ENCODE data around the gene REG4. TPM values are rescaled to one million over a fixed set of nuclear protein-coding genes. Genes with fewer than 3 reads are reported as not detected.

Gene REG4
- total RNA-seq, 1 experiment from 2014 or later, result not detected

DNA sequence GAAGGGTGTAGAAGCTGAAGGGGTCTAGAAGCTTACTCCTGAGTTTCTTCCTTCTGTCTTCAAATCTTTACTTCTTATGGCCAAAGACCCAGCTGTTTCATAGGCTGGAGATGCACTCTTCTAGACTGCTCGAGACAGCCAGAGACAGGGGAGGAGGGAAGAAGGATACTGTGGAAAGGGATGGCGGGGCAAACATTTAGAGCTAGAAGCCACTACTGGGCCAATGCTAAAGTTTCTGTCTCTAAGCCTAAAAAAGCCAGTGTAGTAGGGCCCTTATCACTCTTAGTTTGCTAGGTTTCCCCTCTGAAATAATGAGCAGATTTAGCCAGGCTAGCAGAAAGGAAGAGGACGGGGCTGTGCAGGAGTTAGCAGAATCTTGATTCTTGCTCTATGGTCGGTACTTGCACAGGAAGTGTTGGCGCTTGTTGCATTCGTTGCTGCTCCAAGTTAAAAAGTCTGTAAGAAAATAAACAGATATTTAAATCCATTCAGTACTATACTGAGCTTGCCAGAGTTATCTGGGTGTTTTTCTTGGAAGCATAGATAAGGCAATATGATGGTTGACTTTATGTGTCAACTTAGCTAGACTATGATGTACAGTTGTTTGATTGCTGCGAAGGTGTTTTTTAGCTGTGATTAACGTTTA is 16.9 kb downstream of the REG4 start:
- ChIA-PET CTCF (no interaction called here), POLR2A (no interaction called here)
- H3K27ac ChIP-seq (ENCODE audit: low read length), result no peak overlapping the region
- no peak for ATAC-seq
- BruUV-seq (replicated peaks), result no TSS peak
- intact Hi-C loops (cut with micrococcal nuclease; ENCODE audit: unreplicated experiment) (no loop called here), in situ Hi-C loops (cut with HindIII; ENCODE audit: low pct_unique_long_range_greater_than_20kb, low sequenced_read_pairs) (no loop called here)
- DNase-seq (ENCODE audit: low read depth, low spot score), result no peak
- H3K4me3 ChIP-seq (ENCODE audit: low read depth in 2 of 2, low read length in 2 of 2), result no peak overlapping the region
- no peaks in the 10 kb centered on the region for H3K9me3 ChIP-seq (ENCODE audit: control insufficient read depth, insufficient read depth, low read depth, low read length)
- TF ChIP-seq, protein P1, sequence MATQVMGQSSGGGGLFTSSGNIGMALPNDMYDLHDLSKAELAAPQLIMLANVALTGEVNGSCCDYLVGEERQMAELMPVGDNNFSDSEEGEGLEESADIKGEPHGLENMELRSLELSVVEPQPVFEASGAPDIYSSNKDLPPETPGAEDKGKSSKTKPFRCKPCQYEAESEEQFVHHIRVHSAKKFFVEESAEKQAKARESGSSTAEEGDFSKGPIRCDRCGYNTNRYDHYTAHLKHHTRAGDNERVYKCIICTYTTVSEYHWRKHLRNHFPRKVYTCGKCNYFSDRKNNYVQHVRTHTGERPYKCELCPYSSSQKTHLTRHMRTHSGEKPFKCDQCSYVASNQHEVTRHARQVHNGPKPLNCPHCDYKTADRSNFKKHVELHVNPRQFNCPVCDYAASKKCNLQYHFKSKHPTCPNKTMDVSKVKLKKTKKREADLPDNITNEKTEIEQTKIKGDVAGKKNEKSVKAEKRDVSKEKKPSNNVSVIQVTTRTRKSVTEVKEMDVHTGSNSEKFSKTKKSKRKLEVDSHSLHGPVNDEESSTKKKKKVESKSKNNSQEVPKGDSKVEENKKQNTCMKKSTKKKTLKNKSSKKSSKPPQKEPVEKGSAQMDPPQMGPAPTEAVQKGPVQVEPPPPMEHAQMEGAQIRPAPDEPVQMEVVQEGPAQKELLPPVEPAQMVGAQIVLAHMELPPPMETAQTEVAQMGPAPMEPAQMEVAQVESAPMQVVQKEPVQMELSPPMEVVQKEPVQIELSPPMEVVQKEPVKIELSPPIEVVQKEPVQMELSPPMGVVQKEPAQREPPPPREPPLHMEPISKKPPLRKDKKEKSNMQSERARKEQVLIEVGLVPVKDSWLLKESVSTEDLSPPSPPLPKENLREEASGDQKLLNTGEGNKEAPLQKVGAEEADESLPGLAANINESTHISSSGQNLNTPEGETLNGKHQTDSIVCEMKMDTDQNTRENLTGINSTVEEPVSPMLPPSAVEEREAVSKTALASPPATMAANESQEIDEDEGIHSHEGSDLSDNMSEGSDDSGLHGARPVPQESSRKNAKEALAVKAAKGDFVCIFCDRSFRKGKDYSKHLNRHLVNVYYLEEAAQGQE (IDR thresholded peaks at IDR 0.05; ENCODE audit: insufficient read depth in 1 of 2, low read depth in 2 of 2, low read length in 1 of 2), result no peak
- TF ChIP-seq POLR2AphosphoS5 (IDR thresholded peaks at IDR 0.05; ENCODE audit: low read depth, low read length) (no peak), TCF7L2 (IDR thresholded peaks at IDR 0.05; ENCODE audit: low read depth, low read length) (no peak), SIN3A (IDR thresholded peaks at IDR 0.05; ENCODE audit: borderline replicate concordance, insufficient read depth, low read depth, low read length) (no peak)
- TF ChIP-seq, protein P2, sequence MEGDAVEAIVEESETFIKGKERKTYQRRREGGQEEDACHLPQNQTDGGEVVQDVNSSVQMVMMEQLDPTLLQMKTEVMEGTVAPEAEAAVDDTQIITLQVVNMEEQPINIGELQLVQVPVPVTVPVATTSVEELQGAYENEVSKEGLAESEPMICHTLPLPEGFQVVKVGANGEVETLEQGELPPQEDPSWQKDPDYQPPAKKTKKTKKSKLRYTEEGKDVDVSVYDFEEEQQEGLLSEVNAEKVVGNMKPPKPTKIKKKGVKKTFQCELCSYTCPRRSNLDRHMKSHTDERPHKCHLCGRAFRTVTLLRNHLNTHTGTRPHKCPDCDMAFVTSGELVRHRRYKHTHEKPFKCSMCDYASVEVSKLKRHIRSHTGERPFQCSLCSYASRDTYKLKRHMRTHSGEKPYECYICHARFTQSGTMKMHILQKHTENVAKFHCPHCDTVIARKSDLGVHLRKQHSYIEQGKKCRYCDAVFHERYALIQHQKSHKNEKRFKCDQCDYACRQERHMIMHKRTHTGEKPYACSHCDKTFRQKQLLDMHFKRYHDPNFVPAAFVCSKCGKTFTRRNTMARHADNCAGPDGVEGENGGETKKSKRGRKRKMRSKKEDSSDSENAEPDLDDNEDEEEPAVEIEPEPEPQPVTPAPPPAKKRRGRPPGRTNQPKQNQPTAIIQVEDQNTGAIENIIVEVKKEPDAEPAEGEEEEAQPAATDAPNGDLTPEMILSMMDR (IDR thresholded peaks at IDR 0.05), result no peak
- H3K36me3 ChIP-seq (ENCODE audit: control insufficient read depth, insufficient read depth, low read length), result no peaks in the 10 kb centered on the region
- H3K27me3 ChIP-seq (ENCODE audit: control insufficient read depth, insufficient read depth, low read length), result no peaks in the 10 kb centered on the region; the same call in 1 of the 2 replicates
- no peaks in the 10 kb centered on the region for H3K4me1 ChIP-seq (ENCODE audit: control insufficient read depth, insufficient read depth, low read length)

DNA sequence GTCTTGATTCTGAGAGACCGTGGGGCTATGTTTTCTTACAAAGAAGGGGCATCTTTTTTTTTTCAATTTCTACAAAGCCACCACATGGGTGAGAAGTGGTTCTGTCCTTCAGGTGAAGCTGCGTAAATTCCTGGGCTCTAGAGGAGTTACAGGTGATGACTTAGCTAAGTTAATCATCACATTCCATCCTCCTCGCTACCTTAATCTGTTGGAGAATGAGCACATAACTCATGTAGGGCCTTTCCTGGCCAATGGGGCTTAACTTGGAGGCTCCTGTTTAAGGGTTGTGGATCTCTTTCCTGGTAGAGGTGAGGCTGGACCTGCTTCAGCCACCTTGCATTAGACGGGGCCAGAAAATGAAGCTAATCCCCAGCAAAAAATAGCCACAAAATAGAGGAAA is 19.9 kb downstream of the REG4 start:
- peaks cover 7% of the 10 kb centered on the region; the same call in 1 of the 2 replicates for H3K27me3 ChIP-seq (ENCODE audit: control insufficient read depth, insufficient read depth, low read length)
- DNase-seq (ENCODE audit: low read depth, low spot score), result no peak
- CTCF ChIA-PET, result no interaction called here
- no peaks in the 10 kb centered on the region for H3K4me1 ChIP-seq (ENCODE audit: control insufficient read depth, insufficient read depth, low read length)
- TF ChIP-seq POLR2AphosphoS5 (IDR thresholded peaks at IDR 0.05; ENCODE audit: low read depth, low read length) (no peak), TCF7L2 (IDR thresholded peaks at IDR 0.05; ENCODE audit: low read depth, low read length) (no peak), SIN3A (IDR thresholded peaks at IDR 0.05; ENCODE audit: borderline replicate concordance, insufficient read depth, low read depth, low read length) (no peak)
- TF ChIP-seq, protein P2 (IDR thresholded peaks at IDR 0.05), result no peak
- TF ChIP-seq, protein P1 (IDR thresholded peaks at IDR 0.05; ENCODE audit: insufficient read depth in 1 of 2, low read depth in 2 of 2, low read length in 1 of 2), result no peak
- no TSS peak for BruUV-seq (replicated peaks)
- intact Hi-C loops (cut with micrococcal nuclease; ENCODE audit: unreplicated experiment) (loop anchor here (2.0 kb wide), 1 partner anchor 21 kb away; no protein-coding TSS in a partner anchor), in situ Hi-C loops (cut with HindIII; ENCODE audit: low pct_unique_long_range_greater_than_20kb, low sequenced_read_pairs) (no loop called here)
- H3K9me3 ChIP-seq (ENCODE audit: control insufficient read depth, insufficient read depth, low read depth, low read length), result no peaks in the 10 kb centered on the region
- no peak for ATAC-seq
- POLR2A ChIA-PET, result no interaction called here
- no peak overlapping the region for H3K27ac ChIP-seq (ENCODE audit: low read length)
- no peak overlapping the region for H3K4me3 ChIP-seq (ENCODE audit: low read depth in 2 of 2, low read length in 2 of 2)
- no peaks in the 10 kb centered on the region for H3K36me3 ChIP-seq (ENCODE audit: control insufficient read depth, insufficient read depth, low read length)

Measured in Panc1 (cell line).